ENCODE measurements around the gene TRNP1. TPM values are rescaled to one million over a fixed set of nuclear protein-coding genes. Genes with fewer than 3 reads are reported as not detected.
A peak's percentile ranks its signal among the peaks of the same experiment; 100 is the strongest.

Gene TRNP1
- polyA plus RNA-seq, 1 donor (not counting 4 experiments of a cell fraction or from before 2014, with no cell fraction given): 164 TPM

DNA sequence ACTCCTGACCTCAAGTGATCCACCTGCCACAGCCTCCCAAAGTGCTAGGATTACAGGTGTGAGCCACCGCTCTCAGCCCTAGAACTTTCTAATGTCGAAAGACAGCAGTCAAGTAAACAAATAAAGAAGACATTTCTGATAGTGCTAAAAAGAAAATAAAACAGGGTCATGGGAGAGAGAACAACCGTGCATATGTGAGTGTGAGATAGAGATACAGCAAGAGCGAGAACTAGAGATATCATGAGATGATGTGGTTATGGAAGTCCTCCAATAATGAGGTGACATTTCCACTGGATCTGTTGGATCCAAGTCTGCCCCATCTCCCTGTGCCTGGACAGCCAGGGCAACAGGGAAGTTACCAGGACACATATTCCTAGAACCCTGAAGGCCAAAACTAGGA, 23.7 kb downstream of the TRNP1 start:
- Histone ChIP-seq H3K4me2 (ENCODE audit: control insufficient read depth, extremely low read depth, insufficient read depth, low read depth, low read length) (no peak overlapping the region), H3K4me1 (ENCODE audit: control insufficient read depth, extremely low read depth, insufficient read depth, low read length) (peaks cover 2% of the 10 kb centered on the region), H3K36me3 (ENCODE audit: control insufficient read depth in 2 of 2, extremely low read depth in 1 of 2, insufficient read depth in 2 of 2, low read length in 2 of 2) (no peaks in the 10 kb centered on the region), H3K9me3 (ENCODE audit: control insufficient read depth, low read depth, low read length) (no peaks in the 10 kb centered on the region), H3K9ac (ENCODE audit: control insufficient read depth, extremely low read depth, insufficient read depth, low read length) (no peak overlapping the region), H4K20me1 (ENCODE audit: control insufficient read depth, extremely low read depth, insufficient read depth, low read length) (no peaks in the 10 kb centered on the region), H3K4me3 (ENCODE audit: control insufficient read depth in 2 of 3, extremely low read depth in 1 of 3, insufficient read depth in 2 of 3, low read depth in 1 of 3, low read length in 3 of 3) (no peak overlapping the region), H3K79me2 (ENCODE audit: control insufficient read depth, insufficient read depth, low read length) (peaks cover 4% of the 10 kb centered on the region), H2AFZ (ENCODE audit: control insufficient read depth, low read length) (no peak overlapping the region), H3K9me1 (ENCODE audit: control insufficient read depth, extremely low read depth, insufficient read depth, low read length) (no peaks in the 10 kb centered on the region), H3K27ac (ENCODE audit: control insufficient read depth, insufficient read depth, low read length) (no peak overlapping the region), H3K27me3 (ENCODE audit: control insufficient read depth, extremely low read depth, insufficient read depth, low read length) (no peaks in the 10 kb centered on the region)
- FAIRE-seq (no peak), DNase-seq (ENCODE audit: low read depth, low spot score) (no peak)
- TF ChIP-seq EZH2 (IDR thresholded peaks at IDR 0.05; ENCODE audit: low read length): no peak
- dilution Hi-C loops (cut with MboI; ENCODE audit: extremely low pct_ligation_motif_present, low sequenced_read_pairs): no loop called here

- H2AFZ ChIP-seq (ENCODE audit: control insufficient read depth, low read length): no peak overlapping the region
- no peak overlapping the region for H3K27ac ChIP-seq (ENCODE audit: control insufficient read depth, insufficient read depth, low read length)
- DNase-seq (ENCODE audit: low read depth, low spot score): no peak
- no peaks in the 10 kb centered on the region for H3K79me2 ChIP-seq (ENCODE audit: control insufficient read depth, insufficient read depth, low read length)
- no peak overlapping the region for H3K4me2 ChIP-seq (ENCODE audit: control insufficient read depth, extremely low read depth, insufficient read depth, low read depth, low read length)
- H3K4me1 ChIP-seq (ENCODE audit: control insufficient read depth, extremely low read depth, insufficient read depth, low read length): no peaks in the 10 kb centered on the region
- peak; percentile 41 for FAIRE-seq
- H3K9me1 ChIP-seq (ENCODE audit: control insufficient read depth, extremely low read depth, insufficient read depth, low read length): no peaks in the 10 kb centered on the region
- no peaks in the 10 kb centered on the region for H3K36me3 ChIP-seq (ENCODE audit: control insufficient read depth in 2 of 2, extremely low read depth in 1 of 2, insufficient read depth in 2 of 2, low read length in 2 of 2)
- no peaks in the 10 kb centered on the region for H4K20me1 ChIP-seq (ENCODE audit: control insufficient read depth, extremely low read depth, insufficient read depth, low read length)
- dilution Hi-C loops (cut with MboI; ENCODE audit: extremely low pct_ligation_motif_present, low sequenced_read_pairs): no loop called here
- no peaks in the 10 kb centered on the region for H3K9me3 ChIP-seq (ENCODE audit: control insufficient read depth, low read depth, low read length)
- no peak overlapping the region for H3K4me3 ChIP-seq (ENCODE audit: control insufficient read depth in 2 of 3, extremely low read depth in 1 of 3, insufficient read depth in 2 of 3, low read depth in 1 of 3, low read length in 3 of 3)
- no peak overlapping the region for H3K9ac ChIP-seq (ENCODE audit: control insufficient read depth, extremely low read depth, insufficient read depth, low read length)
- TF ChIP-seq, protein P1, sequence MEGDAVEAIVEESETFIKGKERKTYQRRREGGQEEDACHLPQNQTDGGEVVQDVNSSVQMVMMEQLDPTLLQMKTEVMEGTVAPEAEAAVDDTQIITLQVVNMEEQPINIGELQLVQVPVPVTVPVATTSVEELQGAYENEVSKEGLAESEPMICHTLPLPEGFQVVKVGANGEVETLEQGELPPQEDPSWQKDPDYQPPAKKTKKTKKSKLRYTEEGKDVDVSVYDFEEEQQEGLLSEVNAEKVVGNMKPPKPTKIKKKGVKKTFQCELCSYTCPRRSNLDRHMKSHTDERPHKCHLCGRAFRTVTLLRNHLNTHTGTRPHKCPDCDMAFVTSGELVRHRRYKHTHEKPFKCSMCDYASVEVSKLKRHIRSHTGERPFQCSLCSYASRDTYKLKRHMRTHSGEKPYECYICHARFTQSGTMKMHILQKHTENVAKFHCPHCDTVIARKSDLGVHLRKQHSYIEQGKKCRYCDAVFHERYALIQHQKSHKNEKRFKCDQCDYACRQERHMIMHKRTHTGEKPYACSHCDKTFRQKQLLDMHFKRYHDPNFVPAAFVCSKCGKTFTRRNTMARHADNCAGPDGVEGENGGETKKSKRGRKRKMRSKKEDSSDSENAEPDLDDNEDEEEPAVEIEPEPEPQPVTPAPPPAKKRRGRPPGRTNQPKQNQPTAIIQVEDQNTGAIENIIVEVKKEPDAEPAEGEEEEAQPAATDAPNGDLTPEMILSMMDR (optimal IDR thresholded peaks at IDR 0.05 in 1 of 3, IDR thresholded peaks at IDR 0.05 in 1 of 3, conservative IDR thresholded peaks at IDR 0.05 in 1 of 3; ENCODE audit: extremely low read depth in 1 of 3, insufficient read depth in 2 of 3, low read length in 3 of 3): no peak
- no peak for TF ChIP-seq EZH2 (IDR thresholded peaks at IDR 0.05; ENCODE audit: low read length)
- H3K27me3 ChIP-seq (ENCODE audit: control insufficient read depth, extremely low read depth, insufficient read depth, low read length): no peaks in the 10 kb centered on the region
Measured at GRCh38 chr1:27018316-27018715, 24.8 kb downstream of the TRNP1 start.

- Histone ChIP-seq H3K27me3 (ENCODE audit: control insufficient read depth, extremely low read depth, insufficient read depth, low read length) (no peaks in the 10 kb centered on the region), H3K27ac (ENCODE audit: control insufficient read depth, insufficient read depth, low read length) (no peak overlapping the region), H3K9me1 (ENCODE audit: control insufficient read depth, extremely low read depth, insufficient read depth, low read length) (no peaks in the 10 kb centered on the region), H3K9ac (ENCODE audit: control insufficient read depth, extremely low read depth, insufficient read depth, low read length) (no peak overlapping the region), H3K79me2 (ENCODE audit: control insufficient read depth, insufficient read depth, low read length) (no peaks in the 10 kb centered on the region), H3K4me1 (ENCODE audit: control insufficient read depth, extremely low read depth, insufficient read depth, low read length) (no peaks in the 10 kb centered on the region), H3K36me3 (ENCODE audit: control insufficient read depth in 2 of 2, extremely low read depth in 1 of 2, insufficient read depth in 2 of 2, low read length in 2 of 2) (no peaks in the 10 kb centered on the region), H3K4me3 (ENCODE audit: control insufficient read depth in 2 of 3, extremely low read depth in 1 of 3, insufficient read depth in 2 of 3, low read depth in 1 of 3, low read length in 3 of 3) (no peak overlapping the region), H3K4me2 (ENCODE audit: control insufficient read depth, extremely low read depth, insufficient read depth, low read depth, low read length) (no peak overlapping the region), H4K20me1 (ENCODE audit: control insufficient read depth, extremely low read depth, insufficient read depth, low read length) (no peaks in the 10 kb centered on the region), H2AFZ (ENCODE audit: control insufficient read depth, low read length) (no peak overlapping the region), H3K9me3 (ENCODE audit: control insufficient read depth, low read depth, low read length) (no peaks in the 10 kb centered on the region)
- DNase-seq (ENCODE audit: low read depth, low spot score) (no peak), FAIRE-seq (no peak)
- dilution Hi-C loops (cut with MboI; ENCODE audit: extremely low pct_ligation_motif_present, low sequenced_read_pairs): no loop called here
- TF ChIP-seq, protein P1 (optimal IDR thresholded peaks at IDR 0.05 in 1 of 3, IDR thresholded peaks at IDR 0.05 in 1 of 3, conservative IDR thresholded peaks at IDR 0.05 in 1 of 3; ENCODE audit: extremely low read depth in 1 of 3, insufficient read depth in 2 of 3, low read length in 3 of 3): no peak
- no peak for TF ChIP-seq EZH2 (IDR thresholded peaks at IDR 0.05; ENCODE audit: low read length)
Measured at GRCh38 chr1:27021354-27022031, 28.0 kb downstream of the TRNP1 start.

All from keratinocyte (primary cell).